ENCODE data around the gene PDCD7. TPM values are rescaled to one million over a fixed set of nuclear protein-coding genes. Genes with fewer than 3 reads are reported as not detected.

The PDCD7 gene
- total RNA-seq, 4 donors from 2014 or later: 26.4 to 70.7 (median 30.4) TPM

GRCh38 chr15:65072027-65072426 is 61.6 kb downstream of the PDCD7 start:
- no peak overlapping the region for H3K4me3 ChIP-seq
- no peaks in the 10 kb centered on the region for H3K36me3 ChIP-seq
- ATAC-seq: no peak
- H3K27me3 ChIP-seq: peaks cover 11% of the 10 kb centered on the region
- H3K9me3 ChIP-seq: no peaks in the 10 kb centered on the region
- WGBS, 2 donors (ENCODE audit: low coverage in 1 of 2): 63% methylated on average over 1 of the region's 1 CpG; no CpG with 5 or more reads in 1 of the 2 donors
- peak overlapping the region; percentile 89 to 99 (median 94) for H3K27ac ChIP-seq
- H3K4me1 ChIP-seq: peaks cover 19 to 68% (median 38%) of the 10 kb centered on the region in 3 donors
- TF ChIP-seq EP300 (IDR thresholded peaks at IDR 0.05) (no peak), POLR2AphosphoS5 (IDR thresholded peaks at IDR 0.05) (no peak), CTCF (IDR thresholded peaks at IDR 0.05) (no peak), POLR2A (IDR thresholded peaks at IDR 0.05) (no peak)

- TF ChIP-seq POLR2AphosphoS5 (IDR thresholded peaks at IDR 0.05): no peak
- Histone ChIP-seq H3K27ac (peak overlapping the region; percentile 89 to 99 (median 94)), H3K4me3 (no peak overlapping the region), H3K36me3 (no peaks in the 10 kb centered on the region), H3K9me3 (no peaks in the 10 kb centered on the region), H3K4me1 (peaks cover 19 to 68% (median 38%) of the 10 kb centered on the region in 3 donors), H3K27me3 (peaks cover 5% of the 10 kb centered on the region)
- ATAC-seq: peak; percentile 37
- no CpG with 5 or more reads among the region's 5 CpGs for WGBS, 2 donors (ENCODE audit: low coverage in 1 of 2)
Observed at GRCh38 chr15:65071381-65071811, 62.2 kb downstream of the PDCD7 start.

GRCh38 chr15:65069779-65070546 is 63.6 kb downstream of the PDCD7 start:
- H3K4me1 ChIP-seq: peaks cover 19 to 80% (median 41%) of the 10 kb centered on the region in 3 donors
- H3K9me3 ChIP-seq: no peaks in the 10 kb centered on the region
- H3K4me3 ChIP-seq: no peak overlapping the region
- 37% methylated on average over 2 of the region's 5 CpGs; no CpG with 5 or more reads in 1 of the 2 donors for WGBS, 2 donors (ENCODE audit: low coverage in 1 of 2)
- peak overlapping the region; percentile 89 to 99 (median 94) for H3K27ac ChIP-seq
- H3K36me3 ChIP-seq: peaks cover 0 to 3% of the 10 kb centered on the region in 2 donors
- no peak for ATAC-seq
- peaks cover 5% of the 10 kb centered on the region for H3K27me3 ChIP-seq
- TF ChIP-seq POLR2A (IDR thresholded peaks at IDR 0.05) (no peak), CTCF (IDR thresholded peaks at IDR 0.05) (no peak), POLR2AphosphoS5 (IDR thresholded peaks at IDR 0.05) (no peak), EP300 (IDR thresholded peaks at IDR 0.05) (no peak)

- Histone ChIP-seq H3K4me1 (peaks cover 19 to 87% (median 46%) of the 10 kb centered on the region in 3 donors), H3K36me3 (peaks cover 0 to 5% of the 10 kb centered on the region in 2 donors), H3K9me3 (no peaks in the 10 kb centered on the region), H3K27me3 (peaks cover 5% of the 10 kb centered on the region), H3K27ac (peak overlapping the region; percentile 89 to 99 (median 94)), H3K4me3 (no peak overlapping the region)
- TF ChIP-seq POLR2AphosphoS5 (IDR thresholded peaks at IDR 0.05) (peak; percentile 73), EP300 (IDR thresholded peaks at IDR 0.05) (no peak)
- peak; percentile 79 for ATAC-seq
- WGBS, 2 donors (ENCODE audit: low coverage in 1 of 2): 17% methylated on average over 1 of the region's 1 CpG; no CpG with 5 or more reads in 1 of the 2 donors
Observed at GRCh38 chr15:65069179-65069578, 64.4 kb downstream of the PDCD7 start.

- Histone ChIP-seq H3K4me1 (peaks cover 19 to 95% (median 51%) of the 10 kb centered on the region in 3 donors), H3K27me3 (peaks cover 5% of the 10 kb centered on the region), H3K27ac (peak overlapping the region; percentile 89 to 99 (median 94)), H3K9me3 (no peaks in the 10 kb centered on the region), H3K36me3 (peaks cover 0 to 9% of the 10 kb centered on the region in 2 donors), H3K4me3 (peak overlapping the region; percentile 70 to 90)
- TF ChIP-seq CTCF (IDR thresholded peaks at IDR 0.05): no peak
- no peak for TF ChIP-seq EP300 (IDR thresholded peaks at IDR 0.05)
- no peak for TF ChIP-seq POLR2A (IDR thresholded peaks at IDR 0.05)
- TF ChIP-seq POLR2AphosphoS5 (IDR thresholded peaks at IDR 0.05): no peak
- 30% methylated on average over 2 of the region's 3 CpGs; no CpG with 5 or more reads in 1 of the 2 donors for WGBS, 2 donors (ENCODE audit: low coverage in 1 of 2)
- ATAC-seq: no peak
Observed at GRCh38 chr15:65068403-65068788, 65.2 kb downstream of the PDCD7 start.
